Karpas-422 (cell line): Measurements from ENCODE around the gene BICRAL. TPM values are rescaled to one million over a fixed set of nuclear protein-coding genes. Genes with fewer than 3 reads are reported as not detected.
"Not testable (repeated sequence)": the region's sequence is repeated elsewhere in the genome, so short reads cannot be mapped to it uniquely, and the experiment has no call there.

Source experiments
- DNase-seq: peaks from one replicate; pipeline ENCODE4 v3.0.0-alpha.2; 2015
- H2AFZ ChIP-seq: fragments of 200-600 bp; sonication (generic); 2 replicates; pipeline ENCODE4 v1.6.1; 2014; ENCODE audit warnings: antibody characterized with exemption, low read length, mixed read lengths
- H3K27ac ChIP-seq: fragments of 200-600 bp; sonication (generic); 2 replicates; pipeline ENCODE4 v1.5.1; 2014; ENCODE audit warnings: mild to moderate bottlenecking, low read length, moderate library complexity
- H3K27me3 ChIP-seq: fragments of 200-600 bp; sonication (generic); 2 replicates; pipeline ENCODE4 v1.6.1; 2014; ENCODE audit warnings: low read length, mixed read lengths
- H3K36me3 ChIP-seq: fragments of 200-600 bp; sonication (generic); 2 replicates; pipeline ENCODE4 v1.6.1; 2014; ENCODE audit warnings: low read length, mixed read lengths; ENCODE audit not compliant: insufficient read depth
- H3K4me1 ChIP-seq: fragments of 200-600 bp; sonication (generic); 2 replicates; pipeline ENCODE4 v1.6.1; 2014; ENCODE audit warnings: mild to moderate bottlenecking, low read length, mixed read lengths
- H3K4me2 ChIP-seq: fragments of 200-600 bp; sonication (generic); 2 replicates; pipeline ENCODE4 v1.6.1; 2014; ENCODE audit warnings: low read length, low read depth, mild to moderate bottlenecking; ENCODE audit not compliant: poor library complexity, severe bottlenecking
- H3K4me3 ChIP-seq: fragments of 200-600 bp; sonication (generic); 2 replicates; pipeline ENCODE4 v1.5.1; 2014; ENCODE audit warnings: mild to moderate bottlenecking, antibody characterized with exemption, low read length, mixed read lengths
- H3K79me2 ChIP-seq: fragments of 200-600 bp; sonication (generic); 2 replicates; pipeline ENCODE4 v1.6.1; 2014; ENCODE audit warnings: mild to moderate bottlenecking, low read length, mixed read lengths
- H3K9ac ChIP-seq: fragments of 200-600 bp; sonication (generic); 2 replicates; pipeline ENCODE4 v1.6.0; 2014; ENCODE audit warnings: low read length
- H3K9me2 ChIP-seq: fragments of 200-600 bp; sonication (generic), shearing (Covaris generic); replicated peaks from 2 replicates; pipeline ENCODE4 v1.6.0; 2014; ENCODE audit warnings: mild to moderate bottlenecking, low read length, moderate library complexity; ENCODE audit not compliant: insufficient read depth
- H3K9me3 ChIP-seq: fragments of 300-700, 200-600 bp; sonication (generic); 2 replicates; pipeline ENCODE4 v1.6.1; 2014; ENCODE audit warnings: low read length, mixed read lengths
- H4K20me1 ChIP-seq: fragments of 200-600 bp; sonication (generic); 2 replicates; pipeline ENCODE4 v1.6.1; 2014; ENCODE audit warnings: mild to moderate bottlenecking, antibody characterized with exemption, low read length, low read depth; ENCODE audit not compliant: insufficient read depth
- total RNA-seq: library from RNA; depleted of rRNA; stranded (reverse); fragments of >200 nt; shearing (Covaris generic); gene quantifications from 2 replicates; pipeline ENCODE4 v1.2.3, GENCODE V29; 2014; ENCODE audit warnings: low replicate concordance

Gene BICRAL
- total RNA-seq, 1 experiment from 2014 or later: 16.8 TPM

DNA sequence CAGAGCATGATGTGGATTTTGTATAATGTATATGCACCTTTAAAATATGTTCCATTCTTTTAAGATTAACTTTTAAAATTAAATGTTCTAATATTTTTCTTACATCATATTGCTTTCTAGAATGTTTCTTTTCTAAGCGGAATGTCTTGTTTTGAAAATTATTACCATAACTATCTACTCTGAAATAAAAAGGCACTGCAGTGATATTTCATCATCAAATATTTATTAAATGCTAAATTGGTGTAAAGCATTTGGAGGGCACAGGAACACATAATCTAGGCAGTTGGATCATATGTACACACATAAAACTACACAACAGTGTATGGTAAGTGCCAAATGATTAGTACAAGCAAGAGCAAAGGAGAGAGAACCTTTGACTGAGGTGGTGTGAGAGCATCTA lies 13.8 kb downstream of the BICRAL start:
- no peaks in the 10 kb centered on the region for H4K20me1 ChIP-seq
- no peaks in the 10 kb centered on the region for H3K9me3 ChIP-seq
- H3K9ac ChIP-seq: no peak overlapping the region
- H3K9me2 ChIP-seq: no peaks in the 10 kb centered on the region
- no peak overlapping the region for H3K27ac ChIP-seq
- no peaks in the 10 kb centered on the region for H3K27me3 ChIP-seq
- no peak for DNase-seq
- H3K79me2 ChIP-seq: peaks cover 27% of the 10 kb centered on the region
- H3K4me3 ChIP-seq: no peak overlapping the region
- H3K36me3 ChIP-seq: no peaks in the 10 kb centered on the region
- H3K4me1 ChIP-seq: peaks cover under 1% of the 10 kb centered on the region
- H2AFZ ChIP-seq: no peak overlapping the region
- H3K4me2 ChIP-seq: no peak overlapping the region

DNA sequence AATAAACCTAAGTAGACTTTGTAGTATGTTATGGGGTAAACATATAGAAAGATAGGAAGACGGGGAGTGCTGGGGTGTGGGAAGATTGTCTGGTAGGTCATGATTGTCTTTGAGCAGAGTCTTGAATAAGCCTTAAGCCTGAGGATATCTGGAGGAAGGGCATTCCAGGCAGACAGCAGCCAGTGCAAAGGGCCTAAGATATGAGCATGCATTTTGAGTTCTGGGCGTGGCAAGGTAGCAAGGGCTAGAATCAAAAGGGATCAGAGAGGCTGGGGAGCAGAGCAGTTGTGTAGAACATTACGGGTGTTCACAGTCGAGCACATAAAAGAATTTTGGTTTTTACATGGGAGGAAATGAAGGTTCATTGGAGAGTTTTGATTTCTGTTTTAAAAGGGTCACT lies 14.3 kb downstream of the BICRAL start:
- Histone ChIP-seq H3K27me3 (no peaks in the 10 kb centered on the region), H3K4me2 (no peak overlapping the region), H3K9me2 (no peaks in the 10 kb centered on the region), H3K4me3 (no peak overlapping the region), H3K36me3 (no peaks in the 10 kb centered on the region), H3K9ac (no peak overlapping the region), H3K9me3 (no peaks in the 10 kb centered on the region), H3K27ac (no peak overlapping the region), H4K20me1 (no peaks in the 10 kb centered on the region), H3K4me1 (no peaks in the 10 kb centered on the region), H3K79me2 (peaks cover 31% of the 10 kb centered on the region), H2AFZ (no peak overlapping the region)
- DNase-seq: no peak

DNA sequence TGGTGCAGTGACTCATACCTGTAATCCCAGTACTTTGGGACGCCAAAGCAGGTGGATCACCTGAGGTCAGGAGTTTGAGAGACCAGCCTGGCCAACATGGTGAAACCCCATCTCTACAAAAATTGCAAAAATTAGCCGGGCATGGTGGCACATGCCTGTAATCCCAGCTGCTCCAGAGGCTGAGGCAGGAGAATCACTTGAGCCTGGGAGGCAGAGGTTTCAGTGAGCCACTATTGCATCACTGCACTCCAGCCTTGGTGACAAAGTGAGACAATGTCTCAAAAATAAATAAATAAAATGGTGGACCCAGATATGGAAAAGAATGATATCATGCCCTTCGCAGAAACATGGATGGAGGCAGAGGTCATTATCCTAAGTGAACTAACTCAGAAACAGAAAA lies 15.8 kb downstream of the BICRAL start:
- not testable (repeated sequence) for H3K4me2 ChIP-seq, H3K9me3 ChIP-seq, H3K36me3 ChIP-seq, H3K9ac ChIP-seq, H3K27me3 ChIP-seq, H3K4me3 ChIP-seq, H3K27ac ChIP-seq, H3K9me2 ChIP-seq, H2AFZ ChIP-seq, DNase-seq, H3K4me1 ChIP-seq, H4K20me1 ChIP-seq
- H3K79me2 ChIP-seq: peaks cover 25% of the 10 kb centered on the region

DNA sequence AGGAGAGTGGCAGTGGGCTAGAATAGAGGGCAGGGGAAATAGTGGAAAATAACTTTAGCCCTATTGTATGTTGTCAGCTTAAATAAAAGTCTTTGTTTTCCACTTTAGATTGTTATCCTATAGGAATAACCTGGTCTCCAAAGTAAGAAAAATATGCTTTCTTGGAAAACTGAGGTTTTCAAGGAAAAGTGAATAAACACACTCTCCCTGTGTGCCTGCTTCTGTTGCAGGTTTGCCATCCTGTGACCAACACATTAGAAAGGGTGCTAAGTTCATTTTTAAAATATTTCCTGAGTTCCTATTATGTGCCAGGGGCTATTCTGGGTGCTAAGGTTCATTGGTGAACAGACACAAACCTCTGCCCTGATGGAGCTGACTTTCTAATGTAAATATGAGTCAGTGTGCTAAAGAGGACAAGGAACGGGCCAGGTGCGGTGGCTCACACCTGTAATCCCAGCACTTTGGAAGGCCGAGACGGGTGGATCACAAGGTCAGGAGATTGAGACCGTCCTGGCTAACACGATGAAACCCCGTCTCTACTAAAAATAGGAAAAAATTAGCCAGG lies 23.5 kb downstream of the BICRAL start:
- Histone ChIP-seq H3K9me2 (no peaks in the 10 kb centered on the region), H3K9ac (no peak overlapping the region), H3K9me3 (no peaks in the 10 kb centered on the region), H3K27me3 (no peaks in the 10 kb centered on the region), H2AFZ (no peak overlapping the region), H3K79me2 (peaks cover 38% of the 10 kb centered on the region), H3K36me3 (peaks cover 2% of the 10 kb centered on the region; the same call in 1 of the 2 replicates), H4K20me1 (no peaks in the 10 kb centered on the region), H3K4me2 (no peak overlapping the region), H3K4me1 (no peaks in the 10 kb centered on the region), H3K4me3 (no peak overlapping the region), H3K27ac (no peak overlapping the region)
- DNase-seq: no peak

DNA sequence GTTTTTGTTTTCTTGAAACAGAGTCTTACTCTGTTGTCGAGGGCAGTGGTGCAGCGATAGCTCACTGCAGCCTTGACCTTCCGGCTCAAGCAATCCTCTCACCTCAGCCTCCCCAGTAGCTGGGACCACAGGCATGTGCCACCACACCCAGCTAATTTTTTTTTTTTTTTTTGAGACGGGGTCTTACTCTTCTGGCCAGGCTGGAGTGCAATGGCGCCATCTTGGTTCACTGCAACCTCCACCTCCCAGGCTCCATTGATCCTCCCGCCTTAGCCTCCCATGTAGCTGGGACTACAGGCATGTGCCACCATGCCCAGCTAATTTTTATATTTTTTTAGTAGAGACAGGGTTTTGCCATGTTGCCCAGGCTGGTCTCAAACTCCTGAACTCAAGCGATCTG lies 24.5 kb downstream of the BICRAL start:
- H3K79me2 ChIP-seq: peaks cover 28% of the 10 kb centered on the region
- not testable (repeated sequence) for H3K27ac ChIP-seq, DNase-seq, H2AFZ ChIP-seq, H3K4me2 ChIP-seq, H3K27me3 ChIP-seq, H3K9me3 ChIP-seq, H3K4me1 ChIP-seq, H4K20me1 ChIP-seq, H3K9ac ChIP-seq, H3K36me3 ChIP-seq, H3K4me3 ChIP-seq, H3K9me2 ChIP-seq

DNA sequence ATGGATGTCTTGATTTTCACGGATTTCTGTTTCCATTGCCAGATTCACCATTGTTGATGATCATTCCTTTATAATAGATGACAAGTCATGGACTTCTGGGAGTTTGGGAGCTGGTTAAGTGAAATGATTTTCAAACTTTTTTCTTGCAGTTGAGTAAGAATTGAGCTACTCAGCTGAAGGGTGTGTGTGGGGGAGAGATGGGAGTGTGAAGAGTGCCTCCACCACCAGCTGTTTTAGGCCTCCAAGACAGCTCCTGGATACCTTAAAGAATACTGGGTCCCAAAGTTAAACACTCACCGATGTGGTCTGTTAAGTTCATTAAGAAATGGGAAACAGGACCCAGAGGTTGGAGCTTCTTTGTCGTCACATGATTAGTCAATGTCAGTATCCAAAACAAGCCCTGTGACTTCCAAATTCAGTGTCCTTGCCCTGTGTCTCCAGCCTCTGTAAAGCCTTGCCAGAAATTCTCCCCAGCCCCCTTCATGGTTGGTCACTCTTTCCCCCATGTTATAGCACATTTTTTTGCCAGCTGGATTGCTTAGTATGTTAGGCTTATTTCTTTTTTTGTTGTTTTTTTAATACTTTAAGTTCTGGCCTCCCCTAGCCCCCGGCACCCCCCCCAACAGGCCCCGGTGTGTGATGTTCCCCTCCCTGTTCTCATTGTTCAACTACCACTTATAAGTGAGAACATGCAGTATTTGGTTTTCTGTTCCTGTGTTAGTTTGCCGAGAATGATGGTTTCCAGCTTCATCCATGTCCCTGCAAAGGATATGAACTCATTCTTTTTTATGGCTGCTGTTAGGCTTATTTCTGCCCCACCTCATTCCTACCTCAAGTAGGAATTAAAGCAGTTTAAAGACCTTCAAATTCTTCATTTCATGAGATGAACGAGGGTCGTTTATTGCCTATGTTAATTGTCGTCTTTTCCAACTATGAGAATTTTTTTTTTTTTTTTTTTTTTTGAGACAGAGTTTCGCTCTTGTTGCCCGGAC lies 26.9 kb downstream of the BICRAL start:
- Histone ChIP-seq H3K79me2 (peaks cover 24% of the 10 kb centered on the region), H2AFZ (no peak overlapping the region), H3K9me3 (no peaks in the 10 kb centered on the region), H3K36me3 (peaks cover 4% of the 10 kb centered on the region; the same call in 1 of the 2 replicates), H3K27ac (no peak overlapping the region), H3K27me3 (no peaks in the 10 kb centered on the region), H3K4me2 (no peak overlapping the region), H3K9me2 (no peaks in the 10 kb centered on the region), H3K9ac (no peak overlapping the region), H4K20me1 (no peaks in the 10 kb centered on the region), H3K4me3 (no peak overlapping the region), H3K4me1 (no peaks in the 10 kb centered on the region)
- DNase-seq: no peak

DNA sequence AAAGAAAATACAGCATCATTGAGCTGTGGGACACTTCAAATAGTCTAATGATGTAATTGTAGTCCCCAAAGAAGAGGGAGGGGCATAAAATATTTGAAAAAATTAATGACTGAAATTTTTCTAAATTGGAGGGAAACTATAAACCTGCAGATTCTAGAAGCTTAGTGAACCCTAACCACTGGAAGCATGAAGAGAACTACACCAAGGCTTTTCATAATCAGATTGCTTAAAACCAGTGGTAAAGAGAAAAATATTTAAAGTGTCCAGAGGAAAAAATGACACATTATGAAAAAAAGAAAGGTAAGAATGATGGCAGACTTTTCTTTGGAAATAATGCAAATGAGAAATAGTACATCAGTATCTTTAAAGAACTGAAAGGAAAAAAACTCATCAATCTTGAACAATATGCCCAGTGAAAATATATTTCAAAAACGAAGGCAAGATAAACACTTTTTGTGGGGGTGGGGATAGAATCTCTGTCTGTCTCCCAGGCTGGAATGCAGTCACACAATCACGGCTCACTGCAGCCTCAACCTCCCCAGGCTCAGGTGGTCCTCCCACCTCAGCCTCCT lies 31.3 kb downstream of the BICRAL start:
- no peak overlapping the region for H3K4me3 ChIP-seq
- no peak overlapping the region for H2AFZ ChIP-seq
- DNase-seq: no peak
- H3K4me1 ChIP-seq: no peaks in the 10 kb centered on the region
- no peak overlapping the region for H3K27ac ChIP-seq
- 0 out of 2 replicates have a peak, but pooled peaks cover 4% of the 10 kb centered on the region for H3K79me2 ChIP-seq
- H3K36me3 ChIP-seq: peaks cover 4% of the 10 kb centered on the region; the same call in 1 of the 2 replicates
- H3K9ac ChIP-seq: no peak overlapping the region
- no peaks in the 10 kb centered on the region for H3K27me3 ChIP-seq
- no peaks in the 10 kb centered on the region for H3K9me3 ChIP-seq
- no peak overlapping the region for H3K4me2 ChIP-seq
- H4K20me1 ChIP-seq: no peaks in the 10 kb centered on the region
- H3K9me2 ChIP-seq: no peaks in the 10 kb centered on the region

DNA sequence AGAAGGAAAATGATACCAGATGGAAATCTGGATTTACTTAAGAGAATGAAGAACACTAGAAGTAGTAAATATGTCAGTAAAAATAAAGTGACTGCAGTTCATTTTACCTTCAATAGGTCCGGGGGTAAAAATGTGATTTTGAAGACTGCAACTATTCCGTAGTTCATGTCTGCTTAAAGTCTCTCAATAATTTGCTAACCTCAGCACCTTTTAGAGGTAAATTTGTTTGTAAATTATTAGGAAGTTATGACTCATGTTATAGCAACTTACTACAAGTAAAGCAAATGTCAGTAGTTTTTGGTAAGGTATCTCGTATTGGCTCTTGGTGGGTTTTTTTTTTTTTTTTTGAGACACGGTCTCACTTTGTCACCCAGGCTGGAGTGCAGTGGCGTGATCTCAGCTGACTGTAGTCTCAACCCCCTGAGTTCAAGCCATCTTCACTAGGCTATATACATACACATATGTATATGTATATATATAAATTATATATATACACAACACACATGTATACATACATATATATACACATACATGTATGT lies 32.1 kb downstream of the BICRAL start:
- Histone ChIP-seq H3K36me3 (peaks cover 4% of the 10 kb centered on the region; the same call in 1 of the 2 replicates), H3K27me3 (no peaks in the 10 kb centered on the region), H3K9me2 (no peaks in the 10 kb centered on the region), H3K79me2 (peaks cover 4% of the 10 kb centered on the region; the same call in 1 of the 2 replicates), H3K9ac (no peak overlapping the region), H4K20me1 (no peaks in the 10 kb centered on the region), H3K4me3 (no peak overlapping the region), H3K4me2 (no peak overlapping the region), H3K27ac (no peak overlapping the region), H2AFZ (no peak overlapping the region), H3K4me1 (no peaks in the 10 kb centered on the region), H3K9me3 (no peaks in the 10 kb centered on the region)
- DNase-seq: no peak
